T-helper 1 cell treated with Interleukin-12 subunit alpha and Interleukin-12 subunit beta and Interleukin-4 antibody, amounts not matched to agents 30 ng/mL and 1 ng/mL, for 36 hours (primary cell): Measurements from ENCODE around the gene GMNN. TPM values are rescaled to one million over a fixed set of nuclear protein-coding genes. Genes with fewer than 3 reads are reported as not detected.

Experiments
- intact Hi-C: fragments of 100-400 bp; cut with micrococcal nuclease; formaldehyde crosslinking; loops from one replicate; pipeline ENCODE4 v1.15.1; 2024
- total RNA-seq: library from RNA; stranded (reverse); gene quantifications from 2 replicates; pipeline ENCODE4 v1.2.3, GENCODE V29; 2022

Gene GMNN
- total RNA-seq, 1 donor from 2014 or later = 61.1 TPM

DNA sequence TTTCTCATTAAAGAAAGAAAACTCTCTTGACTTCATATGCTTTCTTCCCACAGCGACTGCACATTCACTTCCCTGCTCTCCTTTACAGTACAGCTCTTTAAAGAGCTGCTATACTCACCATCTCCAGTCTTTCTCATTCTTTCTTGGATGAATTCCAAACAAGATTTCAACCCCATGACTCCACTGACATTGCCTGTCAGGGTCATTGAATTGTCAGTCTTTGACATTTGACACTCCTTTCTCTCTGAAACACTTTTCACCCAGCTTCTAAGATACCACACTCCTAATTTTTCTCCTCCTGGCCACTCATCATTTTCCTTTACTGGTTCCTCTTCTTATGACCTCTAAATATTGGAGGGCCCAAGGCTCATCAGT lies 24.8 kb downstream of the GMNN start:
- intact Hi-C loops = no loop called here

DNA sequence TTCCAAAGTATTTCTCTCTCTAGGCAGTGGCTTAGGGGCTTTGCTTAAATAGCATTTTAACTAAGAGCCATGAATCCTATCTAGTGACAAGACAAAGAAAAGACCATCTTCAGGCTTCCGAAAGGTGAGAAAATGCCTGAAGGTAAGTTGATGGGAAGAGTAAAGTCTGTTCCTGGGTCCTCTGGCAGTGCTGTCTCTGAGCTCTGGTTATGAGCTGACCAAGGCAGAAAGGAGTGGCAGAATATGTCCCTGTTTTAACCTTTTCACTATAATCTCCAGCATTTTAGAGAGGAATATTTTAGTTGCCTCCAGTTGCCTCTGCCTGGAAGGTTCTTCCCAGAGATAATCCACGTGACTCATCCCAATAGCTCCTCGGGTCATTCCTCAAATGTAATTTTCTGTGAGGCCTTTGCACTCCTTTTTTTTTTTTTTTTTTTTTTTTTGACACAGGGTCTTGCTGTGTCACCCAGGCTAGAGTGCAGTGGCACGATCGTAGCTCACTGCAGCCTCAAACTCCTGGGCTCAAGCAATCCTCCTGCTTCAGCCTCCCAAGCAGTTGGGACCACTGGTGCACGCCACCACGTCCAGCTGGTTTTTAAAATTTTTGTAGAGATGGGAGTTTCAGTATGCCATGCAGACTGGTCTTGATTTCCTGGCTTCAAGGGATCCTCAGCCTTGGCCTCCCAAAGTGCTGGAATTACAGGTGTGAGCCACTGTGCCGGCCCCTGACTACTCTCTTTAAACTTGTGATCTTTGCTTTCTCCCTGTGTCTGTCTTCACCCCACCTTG lies 27.7 kb downstream of the GMNN start:
- intact Hi-C loops = no loop called here

DNA sequence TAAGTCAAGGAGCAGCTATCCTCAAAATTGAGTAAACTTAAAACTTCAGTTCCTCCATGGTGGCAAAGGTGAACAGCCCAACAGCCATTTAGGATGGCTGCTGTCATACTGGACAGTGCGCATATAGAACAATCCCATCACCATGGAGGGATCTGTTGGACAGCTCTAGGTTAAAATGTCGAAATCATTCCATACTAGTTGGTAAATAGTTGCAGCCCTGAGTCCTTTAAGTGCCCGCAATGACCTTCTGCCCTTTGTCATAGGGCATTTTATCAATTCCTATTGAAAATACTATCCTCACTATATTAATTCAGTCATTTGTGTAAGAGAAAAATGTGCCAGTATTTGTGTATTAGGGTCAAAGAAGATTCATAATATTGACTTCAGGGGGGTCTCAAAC lies 32.8 kb downstream of the GMNN start:
- intact Hi-C loops = no loop called here

DNA sequence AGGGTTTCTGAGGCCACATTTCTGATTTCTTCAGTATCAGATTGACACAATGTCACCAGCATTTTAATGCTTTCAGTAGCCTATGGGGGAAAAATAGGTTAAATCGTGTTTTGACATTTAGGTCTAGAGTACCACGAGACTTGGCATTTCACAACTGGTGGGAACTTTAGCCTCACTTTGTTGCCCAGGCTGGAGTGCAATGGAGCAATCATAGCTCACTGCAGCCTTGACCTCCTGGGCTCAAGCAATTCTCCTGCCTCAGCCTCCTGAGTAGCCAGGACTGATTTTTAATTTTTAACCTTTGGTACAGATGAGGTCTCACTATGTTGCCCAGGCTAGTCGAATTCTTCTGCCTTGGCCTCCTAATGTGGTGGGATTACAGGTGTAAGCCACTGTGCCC lies 35.0 kb downstream of the GMNN start:
- intact Hi-C loops = no loop called here

DNA sequence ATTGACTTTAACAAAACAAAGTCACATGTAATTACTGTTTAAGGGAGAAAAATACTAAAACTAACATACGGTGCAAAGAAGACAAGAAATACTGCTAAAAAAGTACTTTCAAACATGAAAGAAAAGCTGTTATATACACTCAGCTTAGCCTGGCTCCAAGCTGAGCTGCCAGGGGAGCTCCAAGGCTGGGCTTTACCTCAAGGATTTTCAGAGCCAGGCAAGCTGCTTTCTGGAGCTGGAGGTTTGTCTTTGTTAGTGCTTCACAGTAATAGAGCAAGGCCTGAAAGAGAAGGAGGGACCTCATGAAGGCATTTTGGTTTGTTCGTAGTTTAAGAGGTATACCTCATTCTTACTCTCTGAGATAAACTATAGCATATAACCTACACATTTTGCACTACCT lies 43.6 kb downstream of the GMNN start:
- intact Hi-C loops = no loop called here

DNA sequence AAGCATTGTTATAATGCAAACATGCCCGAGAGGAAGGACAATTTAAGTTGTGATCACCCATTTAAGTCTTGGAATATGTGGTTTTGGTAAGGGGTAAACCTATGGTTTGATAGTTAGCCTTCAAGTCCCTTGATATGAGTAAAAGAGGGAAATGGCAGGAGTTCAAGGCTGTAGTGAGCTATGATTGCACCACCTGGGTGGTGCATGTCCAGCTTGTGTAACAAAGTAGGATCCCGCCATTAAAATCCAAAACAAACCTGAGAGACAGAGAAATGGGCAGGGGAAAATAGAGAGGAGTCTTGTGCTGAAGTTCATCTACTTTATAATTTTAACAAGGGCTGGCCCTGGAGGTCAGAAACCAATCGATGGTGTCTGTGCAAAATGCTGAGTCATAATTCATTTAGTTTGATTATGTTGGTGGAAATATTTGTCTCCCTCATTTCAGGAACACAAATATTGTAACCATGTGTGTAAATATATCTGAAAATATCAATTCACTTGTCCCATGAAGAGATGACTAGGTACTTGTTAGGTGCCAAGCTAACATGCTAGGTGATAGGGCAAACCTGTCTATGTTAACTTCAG lies 47.2 kb downstream of the GMNN start:
- intact Hi-C loops = no loop called here

DNA sequence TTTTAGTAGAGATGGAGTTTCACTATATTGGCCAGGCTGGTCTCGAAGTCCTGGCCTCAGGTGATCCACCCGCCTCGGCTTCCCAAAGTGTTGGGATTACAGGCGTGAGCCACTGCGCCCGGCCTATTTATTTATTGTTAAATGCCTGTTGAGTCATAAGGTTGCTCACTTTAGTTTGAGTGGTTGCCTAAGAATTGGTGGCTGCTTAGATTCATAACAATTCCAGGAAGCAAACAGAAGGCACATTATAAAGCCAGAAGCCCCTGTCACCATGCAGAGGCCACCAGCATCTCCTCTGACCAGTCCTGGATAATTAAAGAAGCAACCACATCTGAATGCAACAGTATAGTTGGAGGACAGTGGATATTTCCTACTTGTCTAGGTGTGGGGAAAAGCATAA lies 48.0 kb downstream of the GMNN start:
- intact Hi-C loops = no loop called here

DNA sequence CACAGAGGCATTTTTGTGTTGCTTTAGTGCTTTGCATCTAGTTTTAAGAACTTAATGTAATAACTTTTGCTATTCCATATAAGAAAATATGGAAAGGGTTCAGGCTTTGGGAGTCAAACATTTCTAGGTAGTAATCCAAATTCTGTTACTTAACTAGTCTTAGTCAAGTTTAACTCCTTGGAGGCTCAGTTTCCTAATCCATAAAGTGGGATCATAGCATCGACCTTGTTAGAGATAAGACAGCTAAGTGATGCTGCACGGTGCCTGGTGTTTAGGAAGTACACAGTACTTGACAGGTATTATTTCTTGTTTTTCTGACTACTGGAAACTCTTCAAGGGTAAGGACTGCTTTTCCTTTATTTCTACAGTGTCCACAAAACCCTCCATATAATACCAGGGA lies 48.4 kb downstream of the GMNN start:
- intact Hi-C loops = no loop called here

DNA sequence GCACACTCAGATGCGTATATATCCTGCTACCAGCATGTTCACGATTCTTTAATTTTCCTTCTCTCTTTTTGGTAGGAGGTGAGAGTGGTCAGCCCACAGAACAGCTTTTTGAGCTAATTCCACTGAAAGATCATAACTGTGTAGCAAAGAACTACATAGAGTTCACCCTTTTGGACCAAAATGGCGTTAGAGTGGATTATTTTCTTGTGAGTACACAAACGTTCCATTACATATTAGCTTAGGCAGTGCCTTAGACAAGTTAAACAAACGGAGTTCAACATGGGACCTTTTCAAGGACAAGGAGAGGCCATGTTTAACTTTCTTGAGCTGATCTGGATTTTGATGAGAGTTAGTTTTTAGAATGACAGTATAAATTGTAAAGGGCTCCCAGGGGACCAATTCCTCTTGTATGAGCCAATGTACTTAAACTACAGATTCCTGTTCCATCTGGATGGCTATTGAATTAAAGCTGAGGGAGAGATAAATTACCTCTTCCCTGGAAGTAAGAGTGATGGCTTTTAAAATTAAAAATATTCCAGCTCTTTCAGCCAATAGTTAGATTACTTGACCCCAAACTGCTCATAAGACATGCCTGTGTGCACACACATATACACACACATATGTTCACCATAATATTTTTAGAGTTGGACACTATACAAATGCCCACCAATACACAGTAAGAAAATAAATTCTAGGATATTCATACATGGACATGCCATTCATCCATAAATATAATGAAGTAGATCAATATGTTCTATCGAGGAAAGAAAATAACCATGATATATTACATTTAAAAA lies 49.6 kb downstream of the GMNN start:
- intact Hi-C loops = no loop called here

DNA sequence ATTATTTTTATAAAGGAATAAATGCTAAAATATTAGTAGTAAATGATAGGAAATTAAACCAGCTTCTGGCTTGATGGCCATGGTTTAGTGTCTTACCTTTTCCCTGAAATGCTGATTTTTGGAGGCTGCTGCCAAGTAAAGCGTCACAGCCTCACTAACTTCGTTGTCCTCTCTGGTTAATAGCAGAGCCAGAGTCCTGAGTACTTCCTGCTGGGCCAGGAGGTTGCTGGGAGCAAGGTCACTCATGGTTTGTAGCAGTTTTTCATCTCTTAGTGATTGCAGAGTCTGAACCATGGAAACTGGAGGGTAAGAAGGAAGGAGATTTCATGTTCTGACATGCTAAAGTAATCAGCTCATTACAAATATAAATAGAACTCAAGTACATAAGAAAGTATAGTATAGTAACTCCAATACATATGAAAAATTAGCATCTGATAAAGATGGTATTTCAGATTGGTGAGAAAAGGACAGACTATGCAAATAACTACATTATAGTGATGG lies 50.4 kb downstream of the GMNN start:
- intact Hi-C loops = no loop called here

DNA sequence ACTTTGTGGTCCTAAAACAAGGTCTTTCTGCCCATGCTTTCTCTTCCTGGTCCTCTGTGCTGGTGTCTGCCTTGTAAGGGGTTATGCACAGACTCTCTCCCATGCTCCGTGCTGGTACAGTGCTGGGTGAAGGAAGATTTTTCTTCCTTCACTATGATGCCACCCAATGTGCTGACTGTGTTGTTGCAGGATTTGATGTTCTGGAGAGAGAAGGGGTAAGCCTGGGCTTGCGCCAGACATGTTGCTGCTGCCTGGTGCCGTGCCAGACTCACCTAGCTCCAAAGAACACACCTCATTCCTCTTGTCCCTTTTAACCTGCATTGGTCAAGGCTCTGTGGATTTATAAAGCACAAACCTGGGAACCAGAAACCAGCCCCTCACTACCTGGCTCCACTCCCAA lies 52.4 kb downstream of the GMNN start:
- intact Hi-C loops = no loop called here

DNA sequence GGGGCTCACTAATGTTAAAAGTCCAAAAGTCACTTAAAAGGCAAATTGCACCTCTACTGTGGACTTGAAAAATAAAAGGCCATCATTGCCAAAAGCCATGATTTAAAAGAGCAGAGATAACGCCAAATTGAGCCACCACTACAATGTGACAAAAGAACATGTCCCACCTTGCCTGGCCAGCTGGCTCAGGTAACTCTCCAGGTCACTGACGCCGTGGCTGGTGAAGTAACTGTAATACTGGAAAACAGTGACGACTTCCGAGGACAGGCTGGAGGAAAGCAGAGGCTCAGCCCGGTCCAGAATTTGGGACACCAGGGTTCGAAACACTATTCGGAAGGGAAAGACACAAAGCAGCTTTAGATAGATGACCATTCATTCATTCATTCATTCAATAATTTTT lies 53.2 kb downstream of the GMNN start:
- intact Hi-C loops = no loop called here

DNA sequence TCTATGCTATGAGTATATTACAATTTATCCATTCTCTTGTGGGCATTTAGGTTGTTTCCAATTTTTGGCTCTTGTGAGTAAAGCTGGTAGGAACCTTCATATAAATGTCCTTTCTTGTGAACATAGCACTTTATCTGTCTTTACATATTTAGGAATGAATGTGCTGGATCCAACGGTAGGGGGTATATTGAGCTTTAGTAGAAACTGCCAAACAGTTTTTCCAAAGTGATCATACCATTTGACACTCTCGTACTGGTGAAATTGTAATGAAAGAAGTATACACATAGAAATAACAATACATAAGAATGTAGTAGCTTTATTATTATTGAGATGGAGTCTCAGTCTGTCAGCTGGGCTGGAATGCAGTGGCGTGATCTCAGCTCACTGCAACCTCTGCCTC lies 54.9 kb downstream of the GMNN start:
- intact Hi-C loops = no loop called here

DNA sequence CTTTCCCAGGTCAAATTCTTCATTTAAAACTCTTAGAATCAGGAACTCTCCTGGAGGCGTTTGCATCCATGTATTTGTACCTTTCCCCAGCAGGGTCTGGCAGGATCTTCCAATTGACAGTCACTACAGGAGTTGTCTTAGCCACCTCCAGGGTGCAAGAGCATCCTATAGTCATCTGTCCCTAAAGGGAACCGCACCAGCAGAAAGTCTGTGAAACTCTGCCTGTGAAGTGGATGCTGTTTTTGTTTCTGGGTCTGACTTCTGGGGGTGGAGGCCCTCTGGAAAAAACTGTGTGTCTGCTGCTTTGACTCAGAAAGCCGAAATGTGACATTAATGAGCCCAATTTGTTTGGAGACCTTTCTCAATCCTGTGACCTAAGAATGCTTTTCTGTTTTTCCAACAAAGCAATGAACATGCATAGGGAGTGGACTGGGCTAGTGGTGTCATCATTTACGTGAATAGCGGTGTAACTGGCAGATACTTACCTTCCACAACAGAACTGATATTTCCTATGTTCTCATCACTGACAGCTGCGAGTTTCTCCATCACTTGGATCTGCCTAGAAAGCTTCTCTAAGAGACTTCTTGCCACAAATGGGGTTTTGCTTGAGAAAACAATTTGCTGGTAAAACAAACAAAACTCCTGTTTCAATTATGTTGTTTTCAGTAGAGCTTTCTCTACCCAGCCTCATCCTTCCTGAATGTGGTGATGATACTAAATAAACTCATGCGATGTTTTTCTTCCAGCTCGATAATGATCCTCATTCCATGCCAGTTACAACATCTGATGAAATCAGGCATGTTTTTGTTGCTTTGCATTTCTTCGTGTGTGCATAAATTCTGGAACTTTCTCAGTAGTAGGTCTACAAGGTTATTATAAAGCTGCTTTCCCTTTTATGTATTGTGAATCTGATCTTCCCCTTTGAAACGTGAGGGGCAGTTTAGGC lies 57.3 kb downstream of the GMNN start:
- intact Hi-C loops = no loop called here

DNA sequence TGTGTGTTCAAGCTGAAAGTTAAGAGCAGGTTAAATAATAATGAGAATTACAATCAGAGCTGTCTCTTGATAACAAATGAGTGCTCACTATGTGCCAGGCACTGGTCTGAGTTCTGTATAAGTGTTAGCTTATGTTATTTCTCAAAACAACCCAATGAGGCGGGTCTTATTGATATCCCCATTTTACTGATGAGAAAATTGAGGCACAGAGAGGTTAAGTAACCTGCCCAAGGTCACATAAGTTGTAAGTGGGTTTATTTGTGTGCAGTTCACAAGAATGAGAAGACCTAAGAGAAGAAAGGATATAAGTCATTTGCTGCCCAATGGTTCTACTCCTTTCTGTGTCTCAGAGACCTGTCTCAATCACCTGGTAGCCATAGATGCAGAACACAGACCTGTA lies 58.1 kb downstream of the GMNN start:
- intact Hi-C loops = no loop called here

DNA sequence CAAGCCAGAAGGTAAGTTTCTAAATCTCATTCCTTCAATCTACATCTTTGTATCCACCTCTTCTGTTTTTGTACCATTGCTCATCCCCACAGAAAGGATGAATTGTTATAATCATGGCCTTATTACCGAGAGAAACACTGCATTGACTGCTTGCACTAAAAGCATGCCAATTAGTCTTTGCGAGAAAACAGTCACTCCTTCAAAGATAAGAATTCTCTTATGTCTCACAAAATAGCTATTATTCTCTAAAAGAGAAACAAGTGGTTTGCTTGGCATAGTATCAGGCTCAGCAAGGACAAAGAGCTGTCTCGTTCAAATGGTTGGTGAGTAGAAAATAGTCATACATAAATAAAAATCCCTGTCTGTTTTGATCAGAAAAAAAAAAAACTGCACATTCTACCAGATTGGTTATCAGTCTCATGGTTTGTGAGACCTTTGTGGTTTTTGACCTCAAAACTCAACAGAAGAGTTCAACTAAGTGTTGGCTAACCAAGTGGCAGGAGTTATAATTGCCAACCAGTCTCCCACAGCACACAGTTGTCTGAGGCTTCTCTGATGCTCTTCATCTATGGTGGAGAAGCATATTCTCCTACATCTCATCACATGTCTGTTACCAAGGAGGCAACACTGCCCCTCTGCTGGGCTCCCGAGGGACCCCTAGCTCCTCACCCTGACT lies 59.1 kb downstream of the GMNN start:
- intact Hi-C loops = no loop called here
